HCT116 (cell line): Measurements from ENCODE around the gene LY6G6D. TPM values are rescaled to one million over a fixed set of nuclear protein-coding genes. Genes with fewer than 3 reads are reported as not detected.

Source experiments
- ATAC-seq: fragments of 200-7000 bp; cut with Tn5 transposase; 2 replicates; pipeline ENCODE4 v1.9.1; 2020; ENCODE audit warnings: mild to moderate bottlenecking, moderate library complexity
- BruUV-seq: library from RNA; stranded (reverse); fragments of 400-500 nt; replicated peaks from 2 replicates; lab custom pipeline; 2021; lab: Mats Ljungman, UMichigan
- CTCF ChIA-PET: fragments of 300-600 bp; sonication (Branson Sonifier 250); formaldehyde crosslinking; loops from one replicate; lab custom pipeline; 2021; ENCODE audit warnings: antibody characterized with exemption; lab: Charles Lee
- POLR2A ChIA-PET: fragments of 300-600, 350-600 bp; sonication (Branson Sonifier 250); formaldehyde crosslinking; loops from one replicate; lab custom pipeline; 2021; ENCODE audit warnings: antibody characterized with exemption; lab: Charles Lee
- RAD21 ChIA-PET, 2 experiments: fragments of 300-600 bp; sonication (Branson Sonifier 250); formaldehyde crosslinking; loops; one replicate each; lab custom pipeline; 2023; ENCODE audit warnings: low total read pairs in 2 of 2; ENCODE audit not compliant: uncharacterized antibody in 2 of 2, unreplicated experiment in 2 of 2, low non-redundant PET in 1 of 2; lab: Charles Lee
- DNase-seq: peaks from one replicate; pipeline ENCODE4 v3.0.0-alpha.2; 2010; ENCODE audit warnings: low read depth, low spot score
- H2AFZ ChIP-seq: fragments of 200-600 bp; shearing (Covaris generic), sonication (generic); 2 replicates; pipeline ENCODE4 v1.6.1; 2017; ENCODE audit warnings: low read depth, mixed run types, mixed read lengths, antibody characterized with exemption, low read length; ENCODE audit not compliant: poor library complexity, severe bottlenecking
- H3K27ac ChIP-seq: 2 replicates; pipeline ENCODE4 v1.5.1; 2012; ENCODE audit warnings: low read depth, low read length
- H3K27me3 ChIP-seq: fragments of 200-600 bp; sonication (generic); 2 replicates; pipeline ENCODE4 v1.6.1; 2016; ENCODE audit warnings: mixed run types, low read length, mixed read lengths; ENCODE audit not compliant: insufficient read depth
- H3K36me3 ChIP-seq, 2 experiments: fragments of 200-500 bp in 1 of 2; fragments of 200-600 bp in 1 of 2; sonication (Bioruptor generic) in 1 of 2; sonication (generic) in 1 of 2; 2 replicates each; pipeline versions ENCODE4 v1.5.1 to v1.6.1; 2014 to 2016; ENCODE audit warnings: low read length in 2 of 2, inconsistent platforms in 1 of 2, mixed read lengths in 1 of 2, mixed run types in 1 of 2; ENCODE audit not compliant: insufficient read depth in 2 of 2, control insufficient read depth in 1 of 2
- H3K4me1 ChIP-seq, 2 experiments: fragments of 200-600 bp in 1 of 2; sonication (generic) in 1 of 2; 2 replicates each; pipeline versions ENCODE4 v1.5.1 to v1.6.1; 2012 to 2017; ENCODE audit warnings: low read length in 2 of 2, inconsistent platforms in 1 of 2, mild to moderate bottlenecking in 1 of 2, mixed read lengths in 1 of 2, mixed run types in 1 of 2, moderate library complexity in 1 of 2; ENCODE audit not compliant: insufficient read depth in 2 of 2, control insufficient read depth in 1 of 2
- H3K4me2 ChIP-seq: fragments of 200-600 bp; sonication (generic); 2 replicates; pipeline ENCODE4 v1.6.1; 2017; ENCODE audit warnings: mixed run types, low read length, mixed read lengths
- H3K4me3 ChIP-seq, 2 experiments: fragments of 200-600 bp in 1 of 2; sonication (generic) in 1 of 2; replicated peaks in 1 of 2; 2 replicates each; pipeline ENCODE4 v1.5.1; 2011 to 2016; ENCODE audit warnings: low read length in 2 of 2, control low read depth in 1 of 2, low read depth in 1 of 2, mild to moderate bottlenecking in 1 of 2, mixed read lengths in 1 of 2, mixed run types in 1 of 2
- H3K79me2 ChIP-seq: fragments of 200-600 bp; sonication (generic); 2 replicates; pipeline ENCODE4 v1.6.1; 2017; ENCODE audit warnings: mild to moderate bottlenecking, mixed run types, low read length, moderate library complexity, mixed read lengths; ENCODE audit not compliant: insufficient read depth
- H3K9ac ChIP-seq: fragments of 200-600 bp; sonication (generic); 2 replicates; pipeline ENCODE4 v1.6.1; 2016; ENCODE audit warnings: low read length, mixed read lengths
- H3K9me2 ChIP-seq: fragments of 200-600 bp; sonication (generic), shearing (Covaris generic); 2 replicates; pipeline ENCODE4 v1.6.1; 2017; ENCODE audit warnings: mixed run types, mild to moderate bottlenecking, moderate library complexity; ENCODE audit not compliant: insufficient read depth
- H3K9me3 ChIP-seq, 2 experiments: fragments of 200-500 bp in 1 of 2; fragments of 200-600 bp in 1 of 2; sonication (Bioruptor generic) in 1 of 2; sonication (generic) in 1 of 2; 2 replicates each; pipeline ENCODE4 v1.6.1; 2014 to 2017; ENCODE audit warnings: low read length in 2 of 2, mixed read lengths in 2 of 2, inconsistent platforms in 1 of 2, low read depth in 1 of 2, mild to moderate bottlenecking in 1 of 2, mixed run types in 1 of 2, moderate library complexity in 1 of 2; ENCODE audit not compliant: control insufficient read depth in 1 of 2, insufficient read depth in 1 of 2
- H4K20me1 ChIP-seq: fragments of 200-600 bp; sonication (generic), shearing (Covaris generic); 2 replicates; pipeline ENCODE4 v1.6.1; 2017; ENCODE audit warnings: mixed run types, mild to moderate bottlenecking, moderate library complexity; ENCODE audit not compliant: insufficient read depth
- CBX3 ChIP-seq: IDR thresholded peaks from 2 replicates; pipeline ENCODE4 v1.6.1; 2012; ENCODE audit warnings: low read depth
- ELF1 ChIP-seq: IDR thresholded peaks from 2 replicates; pipeline ENCODE4 v1.6.1; 2012; ENCODE audit warnings: low read depth, borderline replicate concordance
- EZH2 ChIP-seq: fragments of 200-600 bp; sonication (generic); IDR thresholded peaks from 2 replicates; pipeline ENCODE4 v1.6.1; 2017; ENCODE audit warnings: antibody characterized with exemption, mixed run types
- FOSL1 ChIP-seq: IDR thresholded peaks from 2 replicates; pipeline ENCODE4 v1.6.1; 2012; ENCODE audit warnings: low read depth
- JUND ChIP-seq: IDR thresholded peaks from 2 replicates; pipeline ENCODE4 v1.6.1; 2012
- MAX ChIP-seq: IDR thresholded peaks from 2 replicates; pipeline ENCODE4 v1.6.1; 2012
- POLR2A ChIP-seq: IDR thresholded peaks from 2 replicates; pipeline ENCODE4 v1.7.0; 2011; ENCODE audit warnings: borderline replicate concordance; ENCODE audit not compliant: insufficient read depth, insufficient read length; ENCODE audit errors: extremely low read depth
- POLR2AphosphoS5 ChIP-seq: IDR thresholded peaks from 2 replicates; pipeline ENCODE4 v1.6.1; 2011; ENCODE audit warnings: mild to moderate bottlenecking, low read depth, low read length, moderate library complexity
- SIN3A ChIP-seq: IDR thresholded peaks from 2 replicates; pipeline ENCODE4 v1.6.1; 2012; ENCODE audit warnings: low read depth
- TCF7L2 ChIP-seq: IDR thresholded peaks from 2 replicates; pipeline ENCODE4 v1.7.0; 2011; ENCODE audit warnings: borderline replicate concordance, inconsistent platforms; ENCODE audit not compliant: insufficient read depth, insufficient read length; ENCODE audit errors: extremely low read depth
- ZNF274 ChIP-seq: fragments of 200-500 bp; sonication (Bioruptor generic); IDR thresholded peaks from 2 replicates; pipeline ENCODE4 v1.6.1; 2014; ENCODE audit warnings: mild to moderate bottlenecking, low read depth, low read length, inconsistent platforms
- intact Hi-C: fragments of 100-400 bp; cut with micrococcal nuclease; formaldehyde crosslinking; loops from 2 replicates; pipeline ENCODE4 v1.10.0; 2022
- total RNA-seq: library from RNA; stranded (reverse); gene quantifications from one replicate; pipeline ENCODE4 v1.2.1, GENCODE V29; 2021; ENCODE audit not compliant: unreplicated experiment
- TF ChIP-seq, protein P1 (sequence below): IDR thresholded peaks from 2 replicates; pipeline ENCODE4 v1.6.1; 2011; ENCODE audit warnings: mild to moderate bottlenecking, low read length, moderate library complexity; ENCODE audit not compliant: insufficient replicate concordance; ENCODE audit errors: extremely low read depth
- TF ChIP-seq, protein P2 (sequence below): IDR thresholded peaks from 2 replicates; pipeline ENCODE4 v1.6.1; 2012; ENCODE audit warnings: low read depth

LY6G6D gene
- total RNA-seq, 1 experiment from 2014 or later = not detected

DNA sequence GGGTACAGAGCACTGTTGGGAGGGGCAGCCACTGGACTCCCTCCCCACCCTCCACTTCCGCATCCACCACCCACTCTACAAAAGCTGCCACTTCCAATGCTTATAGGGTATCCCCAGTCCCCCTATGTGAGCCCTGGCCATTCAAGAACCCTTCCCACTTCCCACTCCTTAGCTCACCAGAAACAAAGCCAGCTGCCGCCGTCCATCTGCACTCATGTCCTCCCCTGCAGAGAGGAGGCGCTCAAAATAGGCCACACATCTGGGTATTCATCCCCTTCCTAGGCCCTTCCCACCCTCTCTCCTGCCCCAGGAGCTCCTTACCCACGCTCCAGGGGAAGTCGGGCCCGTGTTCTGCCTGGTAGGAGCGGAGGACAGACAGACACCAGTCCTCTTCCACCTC lies 27.8 kb upstream of the LY6G6D start:
- no TSS peak for BruUV-seq
- no peaks in the 10 kb centered on the region for H3K9me2 ChIP-seq
- H3K9ac ChIP-seq = no peak overlapping the region
- RAD21 ChIA-PET = no interaction called here
- no peak for DNase-seq
- H3K27me3 ChIP-seq = no peaks in the 10 kb centered on the region
- POLR2A ChIA-PET = no interaction called here
- no peak overlapping the region for H3K4me3 ChIP-seq
- TF ChIP-seq ZNF274 = no peak
- TF ChIP-seq, protein P1, sequence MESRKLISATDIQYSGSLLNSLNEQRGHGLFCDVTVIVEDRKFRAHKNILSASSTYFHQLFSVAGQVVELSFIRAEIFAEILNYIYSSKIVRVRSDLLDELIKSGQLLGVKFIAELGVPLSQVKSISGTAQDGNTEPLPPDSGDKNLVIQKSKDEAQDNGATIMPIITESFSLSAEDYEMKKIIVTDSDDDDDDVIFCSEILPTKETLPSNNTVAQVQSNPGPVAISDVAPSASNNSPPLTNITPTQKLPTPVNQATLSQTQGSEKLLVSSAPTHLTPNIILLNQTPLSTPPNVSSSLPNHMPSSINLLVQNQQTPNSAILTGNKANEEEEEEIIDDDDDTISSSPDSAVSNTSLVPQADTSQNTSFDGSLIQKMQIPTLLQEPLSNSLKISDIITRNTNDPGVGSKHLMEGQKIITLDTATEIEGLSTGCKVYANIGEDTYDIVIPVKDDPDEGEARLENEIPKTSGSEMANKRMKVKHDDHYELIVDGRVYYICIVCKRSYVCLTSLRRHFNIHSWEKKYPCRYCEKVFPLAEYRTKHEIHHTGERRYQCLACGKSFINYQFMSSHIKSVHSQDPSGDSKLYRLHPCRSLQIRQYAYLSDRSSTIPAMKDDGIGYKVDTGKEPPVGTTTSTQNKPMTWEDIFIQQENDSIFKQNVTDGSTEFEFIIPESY = no peak
- TF ChIP-seq EZH2 = no peak
- TF ChIP-seq MAX = no peak
- no peak for TF ChIP-seq SIN3A
- TF ChIP-seq CBX3 = no peak
- no peak for TF ChIP-seq FOSL1
- TF ChIP-seq JUND = no peak
- no peak for TF ChIP-seq ELF1
- TF ChIP-seq, protein P2, sequence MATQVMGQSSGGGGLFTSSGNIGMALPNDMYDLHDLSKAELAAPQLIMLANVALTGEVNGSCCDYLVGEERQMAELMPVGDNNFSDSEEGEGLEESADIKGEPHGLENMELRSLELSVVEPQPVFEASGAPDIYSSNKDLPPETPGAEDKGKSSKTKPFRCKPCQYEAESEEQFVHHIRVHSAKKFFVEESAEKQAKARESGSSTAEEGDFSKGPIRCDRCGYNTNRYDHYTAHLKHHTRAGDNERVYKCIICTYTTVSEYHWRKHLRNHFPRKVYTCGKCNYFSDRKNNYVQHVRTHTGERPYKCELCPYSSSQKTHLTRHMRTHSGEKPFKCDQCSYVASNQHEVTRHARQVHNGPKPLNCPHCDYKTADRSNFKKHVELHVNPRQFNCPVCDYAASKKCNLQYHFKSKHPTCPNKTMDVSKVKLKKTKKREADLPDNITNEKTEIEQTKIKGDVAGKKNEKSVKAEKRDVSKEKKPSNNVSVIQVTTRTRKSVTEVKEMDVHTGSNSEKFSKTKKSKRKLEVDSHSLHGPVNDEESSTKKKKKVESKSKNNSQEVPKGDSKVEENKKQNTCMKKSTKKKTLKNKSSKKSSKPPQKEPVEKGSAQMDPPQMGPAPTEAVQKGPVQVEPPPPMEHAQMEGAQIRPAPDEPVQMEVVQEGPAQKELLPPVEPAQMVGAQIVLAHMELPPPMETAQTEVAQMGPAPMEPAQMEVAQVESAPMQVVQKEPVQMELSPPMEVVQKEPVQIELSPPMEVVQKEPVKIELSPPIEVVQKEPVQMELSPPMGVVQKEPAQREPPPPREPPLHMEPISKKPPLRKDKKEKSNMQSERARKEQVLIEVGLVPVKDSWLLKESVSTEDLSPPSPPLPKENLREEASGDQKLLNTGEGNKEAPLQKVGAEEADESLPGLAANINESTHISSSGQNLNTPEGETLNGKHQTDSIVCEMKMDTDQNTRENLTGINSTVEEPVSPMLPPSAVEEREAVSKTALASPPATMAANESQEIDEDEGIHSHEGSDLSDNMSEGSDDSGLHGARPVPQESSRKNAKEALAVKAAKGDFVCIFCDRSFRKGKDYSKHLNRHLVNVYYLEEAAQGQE = no peak
- no peak for TF ChIP-seq POLR2AphosphoS5
- no peak for TF ChIP-seq POLR2A
- TF ChIP-seq TCF7L2 = no peak
- TF ChIP-seq, all 23 proteins: peak for 0
- H3K79me2 ChIP-seq = no peaks in the 10 kb centered on the region
- no peak for ATAC-seq
- H4K20me1 ChIP-seq = no peaks in the 10 kb centered on the region
- no peak overlapping the region for H3K27ac ChIP-seq
- peaks cover 11 to 16% of the 10 kb centered on the region in 2 experiments for H3K4me1 ChIP-seq
- H2AFZ ChIP-seq = no peak overlapping the region
- intact Hi-C loops = no loop called here
- no peaks in the 10 kb centered on the region for H3K9me3 ChIP-seq
- H3K36me3 ChIP-seq = peaks cover 7 to 25% of the 10 kb centered on the region in 2 experiments; a peak in 2 of 4 replicates
- no peak overlapping the region for H3K4me2 ChIP-seq
- CTCF ChIA-PET = no interaction called here
